IPS-NIHi7 (cell line): ENCODE data around the gene ATG13.
A peak's percentile ranks its signal among the peaks of the same experiment; 100 is the strongest.
"Not testable (repeated sequence)": the region's sequence is repeated elsewhere in the genome, so short reads cannot be mapped to it uniquely, and the experiment has no call there.

ENCODE experiments used
- DNase-seq: peaks from one replicate; pipeline ENCODE4 v3.0.0; 2012; ENCODE audit warnings: mixed read lengths; ENCODE audit errors: extremely low spot score

The ATG13 gene

DNA sequence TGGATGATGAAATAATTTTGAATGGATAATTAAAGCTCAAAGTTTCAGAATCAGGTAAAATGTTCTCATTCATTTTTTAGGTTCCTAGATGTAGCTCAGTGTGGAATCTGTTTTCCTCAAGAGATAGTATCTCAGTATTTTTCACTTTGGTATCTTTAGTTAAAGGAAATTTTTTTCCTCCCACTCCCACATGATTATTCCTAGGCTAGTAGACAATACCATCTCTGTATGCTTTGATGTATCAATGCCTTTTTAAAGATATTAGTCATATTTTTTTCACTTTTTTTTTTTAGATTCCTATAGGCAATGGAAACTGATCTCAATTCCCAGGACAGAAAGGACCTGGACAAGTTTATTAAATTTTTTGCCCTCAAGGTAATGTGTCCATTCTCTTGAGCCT, 26.6 kb downstream of the ATG13 start:
- no peak for DNase-seq

GRCh38 chr11:46649180-46649738, 31.9 kb downstream of the ATG13 start:
- no peak for DNase-seq

DNA sequence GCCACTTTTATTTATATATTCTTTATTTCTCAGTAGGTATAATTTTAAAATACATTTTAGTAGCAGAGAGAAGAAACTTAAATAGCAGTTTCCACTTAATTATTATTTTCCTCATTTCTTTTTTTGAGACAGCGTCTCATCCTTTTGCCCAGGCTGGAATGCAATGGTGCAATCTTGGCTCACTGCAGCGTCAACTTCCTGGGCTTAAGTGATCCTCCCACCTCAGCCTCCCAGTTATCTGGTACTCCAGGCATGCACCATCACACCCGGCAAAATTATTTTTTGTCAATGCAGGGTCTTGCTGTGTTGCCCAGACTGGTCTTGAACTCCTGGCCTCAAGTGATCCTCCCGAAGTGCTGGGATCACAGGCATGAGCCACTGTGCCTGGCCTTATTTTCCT, 38.3 kb downstream of the ATG13 start:
- no peak for DNase-seq

DNA sequence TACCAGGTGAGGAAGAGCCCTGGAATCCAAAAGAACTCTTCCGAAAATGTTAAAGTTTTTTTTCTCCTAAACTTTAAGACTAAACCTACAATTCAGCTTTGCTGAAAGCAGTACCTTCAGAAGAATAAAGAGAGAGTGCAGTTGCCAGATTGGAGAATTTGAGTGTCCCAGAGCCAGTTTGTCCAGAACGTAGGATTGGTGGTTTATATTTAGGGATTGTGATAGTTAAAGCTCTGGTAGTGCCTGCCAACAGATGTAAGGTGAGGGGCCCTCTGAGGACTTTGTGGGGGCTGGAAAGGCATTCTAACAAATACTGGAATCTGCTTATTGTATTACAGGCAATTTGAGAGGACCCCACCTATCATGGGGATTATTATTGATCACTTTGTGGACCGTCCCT, 39.8 kb downstream of the ATG13 start:
- no peak for DNase-seq

DNA sequence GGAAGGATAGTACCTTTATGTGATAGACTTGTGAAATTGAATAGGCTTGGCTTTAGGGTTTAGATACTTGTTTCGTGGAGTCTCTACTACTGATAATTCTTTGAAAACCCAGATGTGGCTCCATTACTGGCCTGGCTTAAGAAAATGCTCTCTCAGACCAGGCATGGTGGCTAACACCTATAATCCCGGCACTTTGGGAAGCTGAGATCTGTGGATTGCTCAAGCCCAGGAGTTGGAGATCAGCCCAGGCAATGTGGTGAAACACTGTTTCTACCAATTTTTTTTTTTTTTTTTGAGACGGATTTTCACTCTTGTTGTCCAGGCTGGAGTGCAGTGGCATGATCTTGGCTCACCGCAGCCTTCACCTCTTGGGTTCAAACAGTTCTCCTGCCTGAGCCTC, 40.9 kb downstream of the ATG13 start:
- no peak for DNase-seq

DNA sequence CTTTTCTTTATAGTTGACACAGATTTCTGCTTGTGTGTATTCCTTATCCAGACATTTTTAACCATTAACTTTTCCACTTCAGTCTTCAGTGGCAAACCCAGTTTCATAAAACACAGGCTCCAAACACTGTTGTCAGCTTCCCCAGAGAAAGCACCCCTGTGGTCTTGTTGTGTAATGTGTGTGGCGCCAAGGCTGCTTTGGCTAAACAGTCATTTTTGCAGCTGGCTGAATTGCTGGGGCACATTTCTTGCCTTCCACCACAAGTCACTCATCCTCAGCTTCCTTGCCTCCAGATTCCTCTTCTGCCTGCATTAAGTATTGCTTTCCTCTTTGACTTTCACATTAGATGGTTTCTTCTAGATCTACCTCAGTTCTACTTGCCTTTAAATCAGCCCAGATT, 42.6 kb downstream of the ATG13 start:
- no peak for DNase-seq

DNA sequence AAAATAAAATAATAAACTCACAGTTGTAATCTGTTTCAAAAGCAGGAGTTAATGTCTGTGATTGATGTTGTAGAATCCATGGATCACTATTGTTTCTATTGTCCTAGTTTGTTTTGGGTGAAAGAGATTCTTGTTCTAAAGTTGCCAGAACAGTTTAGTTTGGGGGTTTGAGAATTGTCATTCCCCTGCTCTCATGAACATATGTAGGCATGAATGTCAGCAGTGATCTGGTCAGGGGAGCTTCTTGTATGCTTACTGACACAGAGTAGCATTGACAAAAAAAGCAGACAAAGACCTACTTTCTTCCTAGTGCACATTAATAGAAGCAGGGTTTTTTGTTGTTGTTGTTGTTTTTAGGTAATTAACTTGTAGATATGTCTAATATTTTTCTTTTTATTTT, 44.5 kb downstream of the ATG13 start:
- DNase-seq: no peak

DNA sequence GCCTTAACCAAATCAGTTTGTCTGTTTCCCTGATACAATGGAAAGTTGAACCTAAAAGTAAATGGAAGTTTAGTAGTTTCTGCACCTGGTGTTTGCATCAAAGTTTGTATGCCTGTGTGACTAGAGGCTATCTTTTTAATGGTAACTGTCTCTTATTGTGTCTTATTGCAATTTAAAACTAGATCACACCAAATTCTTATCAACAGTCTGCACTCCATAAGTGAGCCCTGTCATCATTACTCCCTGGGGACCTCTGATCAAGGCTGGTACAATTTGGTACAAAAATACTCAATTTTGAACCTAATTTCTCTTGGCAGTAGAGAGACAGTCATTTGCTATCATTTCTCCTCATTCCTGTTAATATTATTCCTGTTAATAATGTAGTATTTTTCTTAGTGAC, 45.0 kb downstream of the ATG13 start:
- no peak for DNase-seq

- no peak for DNase-seq
Observed at GRCh38 chr11:46663277-46663940, 46.1 kb downstream of the ATG13 start.

- DNase-seq: peak; percentile 28
Observed at GRCh38 chr11:46664612-46665011, 47.3 kb downstream of the ATG13 start.

GRCh38 chr11:46665356-46665755, 48.0 kb downstream of the ATG13 start:
- DNase-seq: no peak

DNA sequence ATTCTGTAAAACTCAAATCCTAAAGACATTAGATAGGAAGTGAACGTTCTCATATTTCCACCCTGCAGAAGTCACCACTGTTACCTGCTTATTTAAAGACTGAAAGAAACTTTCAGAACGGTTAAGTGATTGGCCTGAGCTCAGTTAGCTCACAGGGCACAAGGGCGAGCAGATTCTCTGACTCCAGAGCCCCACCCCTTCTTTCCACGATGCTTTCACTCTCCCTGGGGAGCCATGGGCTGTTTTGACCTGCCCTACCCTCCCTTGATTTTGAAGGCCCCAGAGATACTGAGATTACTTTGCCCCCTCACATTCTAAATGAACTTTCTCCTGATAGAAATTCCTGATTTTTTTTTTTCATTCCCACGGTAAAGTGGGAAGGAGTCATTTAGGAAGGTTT, 49.2 kb downstream of the ATG13 start:
- DNase-seq: no peak

DNA sequence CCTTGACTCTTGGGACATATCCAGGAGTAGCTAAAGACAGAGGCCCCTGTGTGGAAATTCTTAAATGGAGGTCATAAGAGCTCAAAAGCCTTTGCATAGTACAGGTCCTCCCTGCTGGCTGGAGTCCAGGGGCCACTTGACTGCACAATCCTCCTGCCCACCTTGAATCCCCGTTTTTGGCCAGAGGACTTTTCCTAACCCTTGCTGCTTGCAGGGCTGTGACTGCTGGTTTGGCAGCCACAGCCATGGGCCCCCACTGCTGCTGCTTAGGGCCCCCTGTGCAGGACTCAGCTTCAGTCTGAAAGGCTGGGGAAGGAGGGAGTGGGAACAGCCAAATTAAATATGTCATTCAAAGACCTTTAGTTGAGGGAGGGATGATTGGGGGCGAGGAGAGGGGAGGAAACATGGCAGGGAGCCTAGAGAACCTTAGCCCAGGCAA, 49.7 kb downstream of the ATG13 start:
- DNase-seq: no peak

DNA sequence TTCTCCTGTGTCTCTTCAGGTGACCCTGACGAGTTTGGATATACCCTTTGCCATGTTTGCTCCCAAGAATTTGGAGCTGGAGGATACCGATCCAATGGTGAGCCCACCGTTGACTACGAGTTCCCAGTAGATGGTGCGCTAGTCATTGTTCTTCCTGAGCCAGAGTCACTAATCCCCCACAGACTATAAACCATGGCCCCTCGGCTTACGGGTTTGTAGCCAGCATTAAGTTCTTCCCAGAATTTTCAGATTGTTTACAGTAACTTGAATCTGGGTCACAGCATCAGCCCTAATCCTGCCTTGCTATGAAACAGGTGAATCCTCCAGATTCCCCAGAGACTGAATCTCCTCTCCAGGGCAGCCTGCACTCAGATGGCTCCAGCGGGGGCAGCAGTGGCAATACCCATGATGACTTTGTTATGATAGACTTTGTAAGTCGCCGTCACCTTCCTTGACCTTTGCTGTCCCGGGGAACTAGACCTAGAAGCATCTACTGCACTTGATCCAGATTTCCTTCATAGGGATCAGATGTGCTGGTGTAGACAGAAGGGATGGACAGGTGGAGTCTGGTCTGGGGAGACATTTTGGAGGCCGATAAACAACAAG, 51.2 kb downstream of the ATG13 start:
- no peak for DNase-seq

DNA sequence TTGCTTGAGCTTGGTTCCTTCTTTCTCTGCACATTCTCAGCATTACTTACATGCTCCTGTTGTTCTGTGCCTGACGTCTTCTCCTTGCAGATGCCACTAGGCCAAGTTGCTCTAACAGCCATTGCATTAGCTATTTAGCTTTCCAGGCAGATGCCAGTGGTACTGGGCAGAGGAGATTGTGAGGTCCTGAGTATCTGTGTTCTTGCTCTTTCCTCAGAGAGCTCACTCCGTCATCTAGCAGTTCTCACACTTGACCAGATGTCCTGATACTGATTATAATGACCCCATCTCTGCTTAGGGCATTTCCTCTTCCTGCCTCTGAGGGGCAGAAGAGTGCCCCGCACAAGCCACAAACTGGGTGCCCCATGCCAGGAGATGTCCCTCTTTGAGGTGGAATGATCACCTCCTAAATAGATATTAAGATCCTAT, 52.4 kb downstream of the ATG13 start:
- peak; percentile 60 for DNase-seq

DNA sequence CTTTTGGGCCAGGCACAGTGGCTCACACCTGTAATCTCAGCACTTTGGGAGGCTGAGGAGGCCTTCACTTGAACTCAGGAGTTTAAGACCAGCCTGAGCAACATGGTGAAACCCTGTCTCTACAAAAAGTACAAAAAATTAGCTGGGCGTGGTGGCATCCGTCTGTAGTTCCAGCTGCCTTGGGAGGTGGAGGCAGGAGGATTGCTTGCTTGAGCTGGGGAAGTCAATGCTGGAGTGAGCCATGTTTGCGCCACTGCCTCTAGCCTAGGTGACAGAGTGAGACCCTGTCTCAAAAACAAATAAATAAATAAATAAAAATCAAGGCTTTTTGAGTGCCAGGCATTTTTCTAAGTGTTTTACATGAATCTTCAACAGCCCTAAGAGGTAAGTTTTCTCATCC, 53.2 kb downstream of the ATG13 start:
- DNase-seq: not testable (repeated sequence)

- no peak for DNase-seq
Observed at GRCh38 chr11:46671958-46672315, 54.6 kb downstream of the ATG13 start.

GRCh38 chr11:46672381-46672839, 55.1 kb downstream of the ATG13 start:
- DNase-seq: no peak

DNA sequence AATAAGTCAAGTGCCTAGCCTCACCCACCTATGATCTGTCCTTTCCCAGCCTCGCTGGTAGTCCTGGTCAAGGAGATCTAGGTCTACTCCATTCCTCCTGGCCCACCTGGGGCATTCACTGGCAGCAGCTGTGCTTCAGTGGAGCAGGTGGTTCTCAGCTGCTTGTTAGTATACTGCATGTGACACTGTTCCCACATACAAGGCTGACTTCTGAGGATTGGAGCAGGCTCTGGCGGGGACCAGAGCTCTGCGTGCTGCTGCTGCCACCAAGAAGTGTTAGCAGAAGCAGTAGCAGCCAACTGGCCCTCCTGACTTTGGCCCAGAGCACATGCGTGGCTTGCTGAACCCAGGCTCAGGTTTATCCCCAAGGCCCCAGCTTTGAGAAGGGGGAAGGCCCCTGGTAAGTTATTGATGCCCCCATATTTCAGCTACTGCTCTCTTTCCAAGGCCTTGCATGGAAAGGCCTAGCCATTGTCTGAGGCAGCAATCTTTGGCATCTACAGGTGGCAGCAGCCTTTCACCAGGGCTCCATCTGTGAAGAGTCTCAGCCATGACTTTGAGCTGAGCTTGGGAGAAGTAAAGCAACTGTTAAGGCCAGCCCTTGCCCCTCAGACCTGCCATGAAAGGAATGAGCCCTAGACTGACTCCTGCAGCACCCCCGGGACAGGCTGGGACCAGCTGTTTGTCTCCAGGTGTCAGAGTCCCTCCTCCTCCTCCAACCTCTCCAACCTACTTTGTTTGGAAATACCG, 56.5 kb downstream of the ATG13 start:
- DNase-seq: no peak

DNA sequence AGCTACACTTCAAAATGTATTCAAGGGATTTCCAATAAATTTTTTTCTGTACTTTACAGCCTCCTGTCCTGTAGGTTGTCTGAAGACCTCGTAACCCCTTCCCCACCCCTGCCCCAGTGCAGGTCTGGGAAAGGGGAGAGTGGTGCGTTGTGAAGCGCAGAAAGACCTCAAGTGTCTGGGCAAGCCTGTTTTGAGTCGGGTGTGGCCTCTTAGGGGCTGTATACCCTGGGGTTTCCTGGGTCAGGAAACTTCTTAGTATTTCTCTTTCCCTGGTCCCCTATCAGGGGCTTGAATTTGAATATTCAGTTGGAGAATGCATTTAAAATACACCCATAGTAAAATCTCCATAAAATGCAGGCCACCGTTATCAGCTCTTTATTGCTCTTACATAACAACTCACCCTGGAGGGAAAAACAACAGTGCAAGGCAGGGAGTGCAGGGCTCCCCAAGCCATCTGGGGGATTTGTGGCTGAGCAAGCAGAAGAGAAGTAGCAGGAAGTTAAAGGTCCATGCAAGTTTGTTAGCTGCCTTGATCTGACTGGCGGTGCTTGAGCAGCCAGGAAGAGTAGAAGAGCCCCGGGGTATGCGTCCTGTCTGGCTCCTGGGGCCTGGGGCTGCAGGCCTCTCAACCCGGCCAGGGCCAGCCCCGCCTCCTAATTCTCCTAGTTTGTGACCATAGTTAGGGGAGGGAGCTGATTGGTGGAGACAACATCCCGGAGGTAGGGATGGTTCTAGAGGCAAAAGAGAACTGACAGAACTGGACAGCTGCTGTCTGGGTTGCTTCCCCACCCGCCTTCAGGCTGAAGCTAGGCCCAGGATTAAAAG, 57.3 kb downstream of the ATG13 start:
- DNase-seq: peak; percentile 97

- no peak for DNase-seq
Observed at GRCh38 chr11:46675288-46675851, 58.0 kb downstream of the ATG13 start.
